Activated naive CD4-positive, alpha-beta T cell treated with anti-CD3 and anti-CD28 coated beads, Interleukin-2, amount 10 ng/mL, durations not matched to agents 7 days and 5 days (primary cell): ENCODE data around the gene TP53BP2.

Experiments used
- CTCF ChIA-PET: fragments of 350-600 bp; sonication (Branson Sonifier 250); formaldehyde crosslinking; loops from one replicate; lab custom pipeline; 2021; ENCODE audit warnings: antibody characterized with exemption; lab: Charles Lee
- DNase-seq: peaks from one replicate; pipeline ENCODE4 v3.0.0-alpha.2; 2020
- H3K27ac Mint-ChIP-seq: one replicate; pipeline ENCODE4 v1.8.0; 2021; ENCODE audit warnings: mild to moderate bottlenecking, moderate library complexity, mixed read lengths
- H3K27me3 Mint-ChIP-seq: one replicate; pipeline ENCODE4 v1.8.0; 2021; ENCODE audit warnings: mild to moderate bottlenecking, mixed read lengths
- H3K36me3 Mint-ChIP-seq: one replicate; pipeline ENCODE4 v1.8.0; 2021; ENCODE audit warnings: mixed read lengths
- H3K4me1 Mint-ChIP-seq: one replicate; pipeline ENCODE4 v1.8.0; 2021; ENCODE audit warnings: mixed read lengths
- H3K4me3 Mint-ChIP-seq: one replicate; pipeline ENCODE4 v1.8.0; 2021; ENCODE audit warnings: mild to moderate bottlenecking, moderate library complexity, mixed read lengths
- H3K9me3 Mint-ChIP-seq: one replicate; pipeline ENCODE4 v1.8.0; 2021; ENCODE audit warnings: mixed read lengths

TP53BP2 gene

DNA sequence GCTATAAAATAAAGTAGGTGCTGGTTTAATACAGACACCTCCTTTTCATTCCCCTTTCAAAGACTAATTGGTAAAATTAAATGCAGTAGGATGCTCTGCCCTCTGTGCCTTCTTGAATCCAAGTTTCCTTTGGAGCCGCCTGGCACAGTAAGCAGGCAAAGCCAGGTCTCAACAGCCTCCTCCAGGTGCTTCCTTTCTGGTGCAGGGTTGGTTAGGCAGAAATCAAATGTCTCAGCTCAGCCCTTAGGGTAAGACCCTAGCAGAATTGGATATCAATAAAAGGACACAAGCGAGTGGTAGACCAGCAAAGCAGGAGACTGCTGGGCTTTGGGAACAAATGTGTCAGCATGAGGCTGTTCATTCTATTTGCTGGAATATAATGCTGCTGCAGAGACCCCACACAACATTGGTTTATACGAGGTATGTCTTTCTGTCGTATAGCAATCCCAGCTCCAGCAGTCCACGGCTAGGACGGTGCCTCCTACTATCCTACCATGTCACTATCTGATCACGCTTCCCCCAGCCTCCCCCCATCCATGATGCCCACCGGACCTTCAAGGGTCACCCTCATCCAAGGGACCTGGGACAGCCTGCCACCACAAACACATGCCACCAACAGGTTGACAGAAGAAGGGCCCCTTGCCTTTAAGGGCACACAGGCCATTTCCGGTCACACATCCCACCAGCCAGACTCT is 75.0 kb downstream of the TP53BP2 start:
- Mint-ChIP-seq H3K36me3 (peaks cover 70% of the 10 kb centered on the region), H3K27me3 (no peaks in the 10 kb centered on the region), H3K4me1 (peaks cover 13% of the 10 kb centered on the region), H3K4me3 (no peak overlapping the region), H3K27ac (no peak overlapping the region), H3K9me3 (no peaks in the 10 kb centered on the region)
- CTCF ChIA-PET = interaction anchor here (1.6 to 2.0 kb wide), 2 partner anchors 41 to 75 kb away, joined by 3 to 6 read pairs; no protein-coding TSS in a partner anchor
- no peak for DNase-seq

DNA sequence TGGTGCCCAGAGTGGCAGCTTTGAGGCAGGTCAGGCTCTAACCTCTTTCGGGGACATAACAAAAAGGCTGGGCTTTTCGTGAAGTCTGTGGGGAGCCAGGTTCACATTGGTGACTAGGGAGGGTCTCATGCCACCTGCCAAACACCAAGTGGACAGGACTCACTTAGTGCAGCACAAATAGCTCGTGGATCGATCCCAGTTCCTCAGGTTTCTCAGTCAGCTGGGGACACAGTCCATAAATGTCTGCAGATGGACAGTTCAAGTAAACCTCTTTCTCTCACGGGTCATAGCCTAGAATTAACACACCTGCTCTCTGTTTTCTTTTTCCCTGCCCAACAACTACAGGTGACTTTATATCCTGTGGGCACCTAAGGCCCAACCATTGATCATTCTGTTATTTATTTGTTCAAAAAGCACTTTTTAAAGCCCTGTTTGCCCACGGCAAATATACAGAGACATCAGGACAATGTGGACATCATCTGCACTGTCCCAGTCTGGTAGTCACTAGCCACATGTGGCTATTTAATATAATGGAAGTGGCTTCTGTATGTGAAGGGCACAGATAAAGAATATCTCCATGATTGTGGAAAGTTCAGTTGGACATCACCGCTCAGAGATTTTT is 79.9 kb downstream of the TP53BP2 start:
- no peaks in the 10 kb centered on the region for H3K27me3 Mint-ChIP-seq
- no peaks in the 10 kb centered on the region for H3K4me1 Mint-ChIP-seq
- CTCF ChIA-PET = no interaction called here
- no peaks in the 10 kb centered on the region for H3K9me3 Mint-ChIP-seq
- peaks cover 58% of the 10 kb centered on the region for H3K36me3 Mint-ChIP-seq
- no peak overlapping the region for H3K4me3 Mint-ChIP-seq
- no peak overlapping the region for H3K27ac Mint-ChIP-seq
- DNase-seq = peak; percentile 7

DNA sequence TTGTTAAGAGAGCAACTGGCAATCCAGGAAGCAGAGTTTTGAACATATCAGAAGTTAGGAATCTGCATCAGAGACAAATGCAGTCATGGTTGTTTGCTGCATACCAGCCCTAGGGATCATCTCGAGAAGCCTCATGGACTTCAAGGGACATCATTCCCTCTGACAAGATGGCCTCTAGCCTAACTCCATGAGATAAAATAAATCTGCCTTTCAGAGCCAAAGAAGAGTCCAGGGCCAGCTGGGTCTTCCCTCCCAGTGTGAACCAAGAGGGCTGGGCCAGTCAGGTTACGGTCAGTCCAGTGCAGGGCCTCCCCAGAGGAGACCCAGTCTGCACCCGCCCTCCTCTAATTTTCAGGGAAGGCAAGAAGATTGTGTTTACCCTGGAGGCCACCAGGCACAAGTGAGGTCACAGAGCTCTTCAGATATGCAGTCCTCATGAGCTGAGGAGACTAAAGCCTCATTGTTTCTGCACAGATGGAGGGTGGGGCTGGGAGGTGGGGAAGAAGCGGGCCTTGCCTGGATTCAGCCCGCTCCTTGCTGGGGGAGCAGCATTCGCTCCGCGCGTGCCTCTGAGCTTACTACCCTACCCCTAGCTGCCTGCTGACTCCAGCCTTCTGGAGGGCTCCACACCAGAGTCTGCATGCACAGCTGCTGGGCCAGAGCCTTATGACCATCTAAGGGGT is 80.6 kb downstream of the TP53BP2 start:
- peaks cover 62% of the 10 kb centered on the region for H3K36me3 Mint-ChIP-seq
- no peaks in the 10 kb centered on the region for H3K9me3 Mint-ChIP-seq
- H3K4me3 Mint-ChIP-seq = no peak overlapping the region
- DNase-seq = peak; percentile 14
- no peaks in the 10 kb centered on the region for H3K4me1 Mint-ChIP-seq
- H3K27ac Mint-ChIP-seq = peak overlapping the region; percentile 28
- CTCF ChIA-PET = no interaction called here
- no peaks in the 10 kb centered on the region for H3K27me3 Mint-ChIP-seq

DNA sequence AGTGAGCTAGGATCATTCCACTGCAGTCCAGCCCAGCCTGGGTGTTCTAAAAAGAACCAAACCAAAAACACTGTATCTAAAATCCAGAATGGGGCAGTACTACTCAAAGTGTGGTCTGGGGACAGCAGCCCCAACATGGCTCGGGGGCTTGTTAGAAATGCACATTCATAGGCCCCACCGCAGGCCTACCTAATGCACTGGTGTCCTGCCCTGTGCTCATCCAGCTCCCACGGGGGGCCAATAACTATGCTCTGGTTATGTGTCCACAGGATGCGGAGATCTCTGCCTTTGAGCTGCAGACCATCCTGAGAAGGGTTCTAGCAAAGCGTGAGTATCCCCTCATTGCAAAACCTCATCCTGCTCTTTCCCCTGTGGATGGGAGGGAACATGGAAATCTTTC is 81.9 kb downstream of the TP53BP2 start:
- Mint-ChIP-seq H3K4me1 (no peaks in the 10 kb centered on the region), H3K9me3 (no peaks in the 10 kb centered on the region), H3K27me3 (no peaks in the 10 kb centered on the region), H3K27ac (no peak overlapping the region), H3K4me3 (no peak overlapping the region), H3K36me3 (peaks cover 57% of the 10 kb centered on the region)
- CTCF ChIA-PET = interaction anchor here (2.4 kb wide), 1 partner anchor 11 kb away, joined by 7 read pairs; no protein-coding TSS in a partner anchor
- peak; percentile 6 for DNase-seq

DNA sequence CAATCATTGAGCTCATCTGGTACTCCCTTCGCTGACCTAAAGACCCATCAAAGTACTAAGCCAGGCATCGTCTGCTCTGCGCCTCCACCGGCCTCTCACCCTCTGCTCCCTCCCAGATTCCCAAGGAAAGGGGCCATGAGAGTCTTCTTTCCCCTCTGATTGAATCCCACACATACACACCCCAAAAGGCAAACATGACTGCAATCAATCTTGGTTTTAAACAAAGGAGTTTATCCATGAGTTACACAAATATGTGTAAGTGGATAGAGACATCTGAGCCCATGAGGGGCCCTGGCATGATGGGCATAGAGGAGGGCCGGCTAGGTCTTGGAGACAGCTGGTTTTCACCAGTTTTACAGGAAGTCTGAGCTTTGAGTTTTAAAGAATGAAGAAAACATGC is 82.5 kb downstream of the TP53BP2 start:
- CTCF ChIA-PET = interaction anchor here (1.0 to 2.4 kb wide), 2 partner anchors 12 to 14 kb away, joined by 5 to 7 read pairs; no protein-coding TSS in a partner anchor
- H3K4me1 Mint-ChIP-seq = no peaks in the 10 kb centered on the region
- H3K27me3 Mint-ChIP-seq = no peaks in the 10 kb centered on the region
- no peak for DNase-seq
- no peak overlapping the region for H3K4me3 Mint-ChIP-seq
- H3K36me3 Mint-ChIP-seq = peaks cover 57% of the 10 kb centered on the region
- H3K27ac Mint-ChIP-seq = no peak overlapping the region
- H3K9me3 Mint-ChIP-seq = no peaks in the 10 kb centered on the region

DNA sequence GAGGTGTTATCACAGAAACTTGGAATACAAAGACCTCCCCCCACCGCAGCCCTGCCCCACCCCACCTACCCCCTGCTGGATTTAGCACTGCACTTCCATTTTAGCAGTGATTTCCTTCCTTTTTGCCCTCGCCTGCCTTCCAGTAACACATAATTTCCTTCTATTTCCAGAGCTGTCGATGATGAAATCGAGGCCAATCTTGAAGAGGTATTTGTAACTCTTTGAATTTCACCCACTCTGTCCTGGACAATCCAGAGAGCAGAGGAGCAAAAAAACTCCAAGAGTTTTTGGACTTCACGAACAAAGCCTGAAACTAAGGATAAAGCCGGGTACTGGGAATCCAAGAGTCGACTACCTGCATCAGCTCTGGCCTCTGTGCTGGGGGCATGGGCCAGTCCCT is 84.3 kb downstream of the TP53BP2 start:
- H3K27ac Mint-ChIP-seq = no peak overlapping the region
- peaks cover 64% of the 10 kb centered on the region for H3K36me3 Mint-ChIP-seq
- no peaks in the 10 kb centered on the region for H3K4me1 Mint-ChIP-seq
- no peak overlapping the region for H3K4me3 Mint-ChIP-seq
- H3K27me3 Mint-ChIP-seq = no peaks in the 10 kb centered on the region
- DNase-seq = no peak
- no peaks in the 10 kb centered on the region for H3K9me3 Mint-ChIP-seq
- CTCF ChIA-PET = interaction anchor here (1.9 kb wide), 1 partner anchor 12 kb away, joined by 8 read pairs; no protein-coding TSS in a partner anchor

DNA sequence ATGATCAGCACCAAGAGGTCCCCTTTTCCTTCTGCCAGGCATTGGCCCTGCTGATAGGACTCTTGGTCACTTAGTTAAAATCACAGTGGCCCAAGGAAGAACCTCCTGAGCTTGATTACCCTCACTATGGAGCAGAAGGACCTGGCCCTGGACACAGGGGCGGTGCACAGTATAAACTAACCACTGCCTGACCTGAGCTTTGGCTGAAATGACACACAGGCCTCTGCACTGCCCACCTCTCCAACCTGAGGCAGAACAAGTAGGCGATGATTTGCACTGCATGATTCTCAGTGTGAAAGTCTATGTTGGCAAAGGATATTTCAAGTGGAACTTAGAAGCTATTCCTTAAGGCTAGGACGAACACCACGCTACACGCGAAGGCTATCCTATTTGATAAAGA is 84.9 kb downstream of the TP53BP2 start:
- no peak for DNase-seq
- Mint-ChIP-seq H3K27me3 (no peaks in the 10 kb centered on the region), H3K27ac (no peak overlapping the region), H3K36me3 (peaks cover 61% of the 10 kb centered on the region), H3K4me3 (no peak overlapping the region), H3K4me1 (no peaks in the 10 kb centered on the region), H3K9me3 (no peaks in the 10 kb centered on the region)
- CTCF ChIA-PET = interaction anchor here (1.9 kb wide), 1 partner anchor 11 kb away, joined by 8 read pairs; no protein-coding TSS in a partner anchor

DNA sequence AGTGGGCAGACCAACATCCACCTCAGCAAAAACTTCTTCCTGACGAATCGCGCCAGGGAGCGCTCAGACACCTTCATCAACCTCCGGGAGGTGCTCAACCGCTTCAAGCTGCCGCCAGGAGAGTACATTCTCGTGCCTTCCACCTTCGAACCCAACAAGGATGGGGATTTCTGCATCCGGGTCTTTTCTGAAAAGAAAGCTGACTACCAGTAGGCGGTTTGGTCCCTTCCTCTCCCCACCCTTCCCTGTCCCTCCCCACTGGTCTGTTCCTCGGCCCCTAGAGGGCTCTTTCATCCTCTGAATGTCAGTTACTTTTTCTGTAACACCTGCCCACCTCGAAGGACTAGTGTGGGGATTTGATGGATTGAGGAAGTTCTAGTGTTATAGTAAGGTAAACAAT is 86.5 kb downstream of the TP53BP2 start:
- H3K4me1 Mint-ChIP-seq = no peaks in the 10 kb centered on the region
- H3K9me3 Mint-ChIP-seq = no peaks in the 10 kb centered on the region
- H3K27me3 Mint-ChIP-seq = no peaks in the 10 kb centered on the region
- no peak overlapping the region for H3K27ac Mint-ChIP-seq
- no peak overlapping the region for H3K4me3 Mint-ChIP-seq
- CTCF ChIA-PET = interaction anchor here (1.9 kb wide), 1 partner anchor 9 kb away, joined by 8 read pairs; no protein-coding TSS in a partner anchor
- peak; percentile 4 for DNase-seq
- peaks cover 54% of the 10 kb centered on the region for H3K36me3 Mint-ChIP-seq

DNA sequence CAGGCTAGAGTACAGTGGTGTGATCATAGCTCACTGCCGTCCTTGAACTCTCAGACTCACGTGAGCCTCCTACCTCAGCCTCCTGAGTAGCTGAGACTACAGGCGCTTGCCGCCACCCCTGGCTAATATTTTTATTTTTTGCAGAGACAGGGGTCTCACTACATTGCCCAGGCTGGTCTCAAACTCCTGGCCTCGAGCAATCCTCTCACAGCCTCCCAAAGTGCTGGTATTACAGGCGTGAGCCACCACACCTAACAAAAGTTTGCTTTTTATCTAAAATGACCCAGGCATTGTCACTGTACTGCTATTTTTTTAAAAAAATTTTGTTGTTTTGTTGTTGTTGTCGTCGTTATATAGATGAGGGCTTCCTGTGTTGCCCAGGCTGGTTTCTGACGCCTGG is 87.0 kb downstream of the TP53BP2 start:
- CTCF ChIA-PET = no interaction called here
- peaks cover 52% of the 10 kb centered on the region for H3K36me3 Mint-ChIP-seq
- H3K27ac Mint-ChIP-seq = no peak overlapping the region
- no peaks in the 10 kb centered on the region for H3K27me3 Mint-ChIP-seq
- no peaks in the 10 kb centered on the region for H3K4me1 Mint-ChIP-seq
- no peaks in the 10 kb centered on the region for H3K9me3 Mint-ChIP-seq
- DNase-seq = no peak
- H3K4me3 Mint-ChIP-seq = no peak overlapping the region

DNA sequence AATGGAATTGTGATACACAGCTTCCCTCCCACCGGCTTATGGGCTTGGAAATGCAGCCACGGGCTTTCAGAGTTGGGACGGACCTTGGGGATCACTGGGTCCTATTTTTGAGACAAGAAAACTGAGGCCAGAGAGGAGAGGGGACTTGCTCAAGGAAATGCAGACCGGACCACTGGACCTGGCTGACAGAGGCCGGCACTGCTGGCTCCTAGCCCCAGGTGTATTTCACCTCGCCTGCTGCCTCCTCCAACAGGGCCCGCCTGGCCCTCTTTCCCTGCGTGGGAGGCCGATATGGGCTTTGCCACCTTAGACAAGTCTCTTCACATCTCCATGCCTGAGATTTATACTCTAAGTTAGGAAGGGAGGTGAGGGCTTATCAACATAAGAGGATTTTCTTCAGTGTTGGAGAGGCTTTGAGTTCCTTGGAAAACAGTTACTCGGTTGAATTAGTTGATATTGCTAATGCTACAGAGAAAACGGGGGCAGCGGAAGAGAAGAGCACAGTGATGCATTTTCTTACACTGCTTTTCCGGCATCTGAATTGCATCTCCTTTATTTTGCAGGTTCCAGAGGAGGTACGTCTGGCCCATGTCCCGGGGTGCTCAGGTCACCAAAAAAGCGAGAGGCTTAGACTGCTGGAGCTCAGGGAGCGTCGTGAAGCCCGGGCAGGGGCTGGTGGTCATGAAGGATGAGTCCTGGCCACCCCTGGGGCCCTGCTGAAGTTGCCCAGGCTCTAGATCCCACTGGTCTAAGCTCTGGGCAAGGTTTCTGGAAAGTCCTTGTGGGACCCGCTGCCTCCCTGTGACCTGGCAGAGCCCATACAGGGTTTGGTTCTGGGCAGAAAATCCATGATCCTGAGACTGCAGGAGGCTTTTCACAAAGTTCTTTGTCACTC is 88.7 kb downstream of the TP53BP2 start:
- CTCF ChIA-PET = interaction anchor here (0.9 to 1.0 kb wide), 2 partner anchors 9 to 61 kb away, joined by 3 read pairs; no protein-coding TSS in a partner anchor
- DNase-seq = peak; percentile 4
- H3K27me3 Mint-ChIP-seq = no peaks in the 10 kb centered on the region
- H3K36me3 Mint-ChIP-seq = peaks cover 56% of the 10 kb centered on the region
- H3K4me3 Mint-ChIP-seq = no peak overlapping the region
- H3K4me1 Mint-ChIP-seq = no peaks in the 10 kb centered on the region
- no peak overlapping the region for H3K27ac Mint-ChIP-seq
- no peaks in the 10 kb centered on the region for H3K9me3 Mint-ChIP-seq

DNA sequence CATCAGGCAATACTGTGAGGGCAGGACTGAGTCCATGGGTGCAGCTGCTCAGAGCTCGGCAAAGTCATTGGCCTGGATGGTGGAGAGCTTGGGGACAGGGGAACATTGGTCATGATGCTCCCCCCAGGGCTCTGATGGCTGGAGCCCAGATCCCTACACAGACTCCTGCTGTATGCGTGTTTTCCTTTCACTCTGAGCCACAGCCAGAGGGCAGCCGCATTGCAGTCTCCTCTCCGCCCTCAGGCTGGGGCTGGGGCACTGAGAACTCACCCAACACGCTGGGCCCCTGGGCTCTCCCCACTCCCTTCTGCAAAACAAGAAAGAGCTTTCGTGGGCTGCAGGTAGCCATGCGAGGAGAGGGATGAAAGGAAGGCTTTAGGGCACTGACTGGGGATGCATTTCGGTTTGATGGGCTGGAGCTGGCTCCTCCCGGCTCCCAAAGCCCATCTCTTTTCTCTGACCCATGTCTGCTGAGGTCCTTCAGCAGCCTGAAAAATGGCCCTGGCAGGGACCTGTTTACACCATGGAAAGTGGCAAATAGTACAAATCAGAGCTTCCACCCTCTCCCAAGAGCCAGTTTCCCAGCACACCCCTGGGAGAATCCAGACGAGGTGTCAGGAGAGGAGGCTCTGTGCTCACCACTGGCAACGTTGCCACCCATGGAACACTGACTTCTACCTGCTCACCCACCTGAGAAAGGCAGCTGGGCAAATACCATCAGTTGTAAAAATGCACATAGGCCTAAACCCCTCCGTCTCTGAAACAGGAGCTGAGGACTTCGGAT is 89.6 kb downstream of the TP53BP2 start:
- H3K36me3 Mint-ChIP-seq = peaks cover 60% of the 10 kb centered on the region
- H3K27ac Mint-ChIP-seq = no peak overlapping the region
- no peaks in the 10 kb centered on the region for H3K4me1 Mint-ChIP-seq
- no peaks in the 10 kb centered on the region for H3K9me3 Mint-ChIP-seq
- H3K27me3 Mint-ChIP-seq = no peaks in the 10 kb centered on the region
- DNase-seq = peak; percentile 6
- CTCF ChIA-PET = interaction anchor here (0.9 to 1.0 kb wide), 3 partner anchors 8 to 60 kb away, joined by 3 read pairs; partner anchors contain the start of gene CAPN2
- H3K4me3 Mint-ChIP-seq = no peak overlapping the region

DNA sequence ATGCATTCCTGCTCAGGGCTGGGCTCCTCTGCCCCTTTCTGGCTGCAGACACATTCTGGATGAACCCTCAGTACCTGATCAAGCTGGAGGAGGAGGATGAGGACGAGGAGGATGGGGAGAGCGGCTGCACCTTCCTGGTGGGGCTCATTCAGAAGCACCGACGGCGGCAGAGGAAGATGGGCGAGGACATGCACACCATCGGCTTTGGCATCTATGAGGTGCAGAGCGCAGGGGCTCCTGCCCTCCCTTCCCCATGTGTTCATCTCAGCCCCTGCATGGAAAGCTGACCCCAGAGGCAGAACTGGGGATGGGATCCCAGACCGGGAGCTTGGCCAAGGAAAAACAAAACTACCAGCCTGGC is 90.3 kb downstream of the TP53BP2 start:
- CTCF ChIA-PET = interaction anchor here (0.9 kb wide), 1 partner anchor 43 kb away, joined by 3 read pairs; the partner anchor contains the start of gene CAPN2
- Mint-ChIP-seq H3K4me3 (no peak overlapping the region), H3K4me1 (no peaks in the 10 kb centered on the region), H3K27me3 (no peaks in the 10 kb centered on the region), H3K36me3 (peaks cover 59% of the 10 kb centered on the region), H3K27ac (no peak overlapping the region), H3K9me3 (no peaks in the 10 kb centered on the region)
- DNase-seq = peak; percentile 14
